ENCODE measurements around the gene MED13L. TPM values are rescaled to one million over a fixed set of nuclear protein-coding genes. Genes with fewer than 3 reads are reported as not detected.

Gene MED13L
- total and polyA plus RNA-seq, 12 donors: 9.4 to 76.5 (median 64.2) TPM

DNA sequence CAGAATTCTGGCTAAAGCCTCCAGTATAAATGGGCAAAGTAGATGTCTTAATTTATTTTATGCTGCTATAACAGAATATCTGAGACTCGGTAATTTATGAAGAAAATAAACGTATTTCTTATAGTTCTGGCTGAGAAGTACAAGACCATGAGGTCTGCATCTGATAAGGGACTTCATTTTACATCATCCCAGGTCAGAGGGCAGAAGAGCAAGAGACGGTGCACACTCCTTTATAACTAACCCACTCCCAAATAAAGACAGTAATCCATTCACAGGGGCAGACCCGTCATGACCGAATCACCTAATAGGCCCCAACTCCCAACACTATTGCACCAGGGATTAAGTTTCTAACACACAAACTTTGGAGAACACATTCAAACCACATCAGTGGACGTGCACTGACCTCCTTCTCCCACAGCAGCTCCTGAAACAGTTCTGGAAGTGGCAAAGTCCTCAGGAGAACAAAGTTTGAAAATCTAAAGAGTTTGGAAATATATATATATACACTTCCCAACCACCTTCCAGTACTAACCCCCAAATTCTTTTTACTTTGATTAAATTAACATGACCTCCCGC, 116.5 kb downstream of the MED13L start:
- DNase-seq: no peak
- Histone ChIP-seq H3K27ac (no peak overlapping the region), H3K4me1 (peaks cover 8 to 90% (median 73%) of the 10 kb centered on the region in 9 donors), H3K4me3 (no peak overlapping the region), H3K36me3 (no peaks in the 10 kb centered on the region), H3K9me3 (no peaks in the 10 kb centered on the region), H3K27me3 (no peaks in the 10 kb centered on the region)
- ATAC-seq: no peak
- 82 to 84% methylated on average over 7 of the region's 7 CpGs for WGBS, 2 donors
- TF ChIP-seq, protein P1, sequence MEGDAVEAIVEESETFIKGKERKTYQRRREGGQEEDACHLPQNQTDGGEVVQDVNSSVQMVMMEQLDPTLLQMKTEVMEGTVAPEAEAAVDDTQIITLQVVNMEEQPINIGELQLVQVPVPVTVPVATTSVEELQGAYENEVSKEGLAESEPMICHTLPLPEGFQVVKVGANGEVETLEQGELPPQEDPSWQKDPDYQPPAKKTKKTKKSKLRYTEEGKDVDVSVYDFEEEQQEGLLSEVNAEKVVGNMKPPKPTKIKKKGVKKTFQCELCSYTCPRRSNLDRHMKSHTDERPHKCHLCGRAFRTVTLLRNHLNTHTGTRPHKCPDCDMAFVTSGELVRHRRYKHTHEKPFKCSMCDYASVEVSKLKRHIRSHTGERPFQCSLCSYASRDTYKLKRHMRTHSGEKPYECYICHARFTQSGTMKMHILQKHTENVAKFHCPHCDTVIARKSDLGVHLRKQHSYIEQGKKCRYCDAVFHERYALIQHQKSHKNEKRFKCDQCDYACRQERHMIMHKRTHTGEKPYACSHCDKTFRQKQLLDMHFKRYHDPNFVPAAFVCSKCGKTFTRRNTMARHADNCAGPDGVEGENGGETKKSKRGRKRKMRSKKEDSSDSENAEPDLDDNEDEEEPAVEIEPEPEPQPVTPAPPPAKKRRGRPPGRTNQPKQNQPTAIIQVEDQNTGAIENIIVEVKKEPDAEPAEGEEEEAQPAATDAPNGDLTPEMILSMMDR (IDR thresholded peaks at IDR 0.05): no peak
- intact Hi-C loops (cut with DNase I): loop anchor here in 1 of 10 donors (5.0 kb wide), 1 partner anchor 36 kb away; no protein-coding TSS in a partner anchor

DNA sequence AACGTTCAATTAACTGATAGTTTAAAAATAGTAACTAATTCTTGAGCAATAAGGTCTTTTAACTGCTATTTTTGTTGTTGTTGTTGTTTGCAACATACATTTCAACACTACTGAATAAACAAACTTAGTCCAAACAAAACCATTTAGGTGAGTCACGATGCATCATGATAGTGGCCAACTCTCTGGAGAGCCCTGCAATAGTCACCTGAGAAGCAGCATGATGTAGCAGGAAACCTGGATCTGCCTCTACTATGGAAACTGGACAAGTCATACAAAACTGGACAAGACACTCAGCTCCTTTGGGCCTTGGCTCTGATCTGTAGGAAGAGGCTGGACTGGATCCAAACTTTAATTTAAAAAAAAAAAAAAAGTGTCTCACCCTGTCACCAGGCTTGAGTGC, 117.3 kb downstream of the MED13L start:
- no peak for DNase-seq
- intact Hi-C loops (cut with DNase I): loop anchor here in 1 of 10 donors (5.0 kb wide), 1 partner anchor 37 kb away; no protein-coding TSS in a partner anchor
- no peaks in the 10 kb centered on the region for H3K36me3 ChIP-seq
- H3K27ac ChIP-seq: no peak overlapping the region
- H3K27me3 ChIP-seq: no peaks in the 10 kb centered on the region
- no peak overlapping the region for H3K4me3 ChIP-seq
- WGBS, 2 donors: 43 to 46% methylated on average over 2 of the region's 2 CpGs
- TF ChIP-seq, protein P1 (IDR thresholded peaks at IDR 0.05): no peak
- no peak for ATAC-seq
- no peaks in the 10 kb centered on the region for H3K9me3 ChIP-seq
- peaks cover 8 to 84% (median 66%) of the 10 kb centered on the region in 9 donors for H3K4me1 ChIP-seq

DNA sequence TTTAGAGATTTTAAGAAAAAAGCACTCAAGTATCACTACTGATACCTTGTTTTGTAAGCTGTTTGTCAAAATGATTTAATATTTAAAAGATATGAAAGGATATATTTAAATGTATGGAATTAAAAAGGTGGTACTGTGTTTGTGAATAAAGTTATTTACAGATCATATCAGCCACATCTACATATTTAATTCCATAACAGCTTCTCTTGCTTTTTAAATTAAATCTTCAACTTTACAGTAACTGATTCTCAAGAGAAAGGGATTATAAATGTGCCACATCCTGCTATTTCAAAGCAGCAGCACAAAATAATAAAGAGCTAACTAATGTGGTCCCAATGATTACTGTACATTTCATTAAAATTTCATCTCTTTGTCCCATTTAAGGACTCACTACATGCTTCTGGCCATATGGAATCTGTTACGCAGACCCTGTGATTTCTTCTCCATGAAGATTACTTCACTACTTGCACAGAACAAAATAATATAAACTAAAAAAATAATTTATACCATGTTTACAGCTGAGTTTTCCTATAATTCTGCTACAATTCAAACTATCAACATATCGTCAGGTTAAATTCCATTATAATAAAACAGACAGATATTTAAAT, 117.8 kb downstream of the MED13L start:
- ATAC-seq: no peak
- TF ChIP-seq, protein P1 (IDR thresholded peaks at IDR 0.05): no peak
- H3K36me3 ChIP-seq: no peaks in the 10 kb centered on the region
- intact Hi-C loops (cut with DNase I): loop anchor here in 2 of 10 donors (5.0 to 10.0 kb wide), 2 partner anchors 38 to 65 kb away; no protein-coding TSS in a partner anchor
- H3K4me1 ChIP-seq: peaks cover 8 to 84% (median 61%) of the 10 kb centered on the region in 9 donors
- H3K27ac ChIP-seq: no peak overlapping the region
- no peaks in the 10 kb centered on the region for H3K27me3 ChIP-seq
- WGBS, 2 donors: 89 to 94% methylated on average over 2 of the region's 2 CpGs
- H3K4me3 ChIP-seq: no peak overlapping the region
- no peaks in the 10 kb centered on the region for H3K9me3 ChIP-seq
- DNase-seq: no peak

DNA sequence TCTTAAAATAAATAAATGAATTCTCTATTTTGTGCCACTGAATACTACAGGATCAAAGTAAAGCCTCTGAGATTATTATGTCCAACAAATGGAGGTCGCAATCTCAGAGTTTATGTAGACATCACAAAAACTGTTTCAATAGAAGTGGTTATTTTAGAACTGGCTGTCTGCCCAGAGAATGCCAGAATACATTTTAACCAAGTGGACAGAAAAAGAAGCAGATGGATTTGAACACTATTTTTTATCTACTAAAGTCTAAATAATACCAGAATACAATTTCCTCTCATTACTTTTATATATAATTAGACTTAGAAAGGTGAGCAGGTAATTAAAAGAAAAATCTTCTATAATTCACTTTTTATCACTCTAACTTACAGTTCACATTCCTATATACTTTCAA, 118.3 kb downstream of the MED13L start:
- peaks cover 5 to 83% (median 56%) of the 10 kb centered on the region in 9 donors for H3K4me1 ChIP-seq
- DNase-seq (peak in 1 of 2 donors; percentile 42), ATAC-seq (peak in 1 of 8 donors; percentile 42)
- peak overlapping the region in 2 of 10 donors; percentile 3 to 29 for H3K27ac ChIP-seq
- TF ChIP-seq, protein P1 (IDR thresholded peaks at IDR 0.05): no peak
- intact Hi-C loops (cut with DNase I): loop anchor here in 1 of 10 donors (10.0 kb wide), 1 partner anchor 66 kb away; no protein-coding TSS in a partner anchor
- H3K4me3 ChIP-seq: no peak overlapping the region
- no peaks in the 10 kb centered on the region for H3K27me3 ChIP-seq
- 4 to 10% methylated on average over 1 of the region's 1 CpG for WGBS, 2 donors
- H3K36me3 ChIP-seq: no peaks in the 10 kb centered on the region
- H3K9me3 ChIP-seq: no peaks in the 10 kb centered on the region

Measured in heart right ventricle (tissue), 16 donors.